Esophagus squamous epithelium (tissue), 4 donors: ENCODE data around the gene PRKAR1B.

Experiments
- POLR2A ChIP-seq, 4 donors: fragments of 450-650 bp; IDR thresholded peaks; one replicate each; pipeline ENCODE4 v1.6.1; 2017; ENCODE audit warnings: antibody characterized with exemption in 4 of 4, mild to moderate bottlenecking in 4 of 4, moderate library complexity in 3 of 4
- TF ChIP-seq, protein P1 (sequence below), 6 experiments: fragments of 450-650 bp in 4 of 6; fragments of 200-600 bp in 2 of 6; sonication (generic) in 2 of 6; IDR thresholded peaks; one replicate each; pipeline ENCODE4 v1.5.1; 2016 to 2019; ENCODE audit warnings: antibody characterized with exemption in 6 of 6, mild to moderate bottlenecking in 4 of 6, moderate library complexity in 4 of 6

GRCh38 chr7:574661-575395, 152.3 kb downstream of the PRKAR1B start:
- TF ChIP-seq, protein P1, sequence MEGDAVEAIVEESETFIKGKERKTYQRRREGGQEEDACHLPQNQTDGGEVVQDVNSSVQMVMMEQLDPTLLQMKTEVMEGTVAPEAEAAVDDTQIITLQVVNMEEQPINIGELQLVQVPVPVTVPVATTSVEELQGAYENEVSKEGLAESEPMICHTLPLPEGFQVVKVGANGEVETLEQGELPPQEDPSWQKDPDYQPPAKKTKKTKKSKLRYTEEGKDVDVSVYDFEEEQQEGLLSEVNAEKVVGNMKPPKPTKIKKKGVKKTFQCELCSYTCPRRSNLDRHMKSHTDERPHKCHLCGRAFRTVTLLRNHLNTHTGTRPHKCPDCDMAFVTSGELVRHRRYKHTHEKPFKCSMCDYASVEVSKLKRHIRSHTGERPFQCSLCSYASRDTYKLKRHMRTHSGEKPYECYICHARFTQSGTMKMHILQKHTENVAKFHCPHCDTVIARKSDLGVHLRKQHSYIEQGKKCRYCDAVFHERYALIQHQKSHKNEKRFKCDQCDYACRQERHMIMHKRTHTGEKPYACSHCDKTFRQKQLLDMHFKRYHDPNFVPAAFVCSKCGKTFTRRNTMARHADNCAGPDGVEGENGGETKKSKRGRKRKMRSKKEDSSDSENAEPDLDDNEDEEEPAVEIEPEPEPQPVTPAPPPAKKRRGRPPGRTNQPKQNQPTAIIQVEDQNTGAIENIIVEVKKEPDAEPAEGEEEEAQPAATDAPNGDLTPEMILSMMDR (IDR thresholded peaks at IDR 0.05) = no peak
- no peak for TF ChIP-seq POLR2A (IDR thresholded peaks at IDR 0.05)
